ENCODE results near the gene GALK1.
"Not testable (repeated sequence)": the region's sequence is repeated elsewhere in the genome, so short reads cannot be mapped to it uniquely, and the experiment has no call there.

The GALK1 gene

GRCh38 chr17:75764711-75765421 lies at the start of gene GALK1:
Gene GALK1 (minus strand): TSS chr17:75765192. CDS start chr17:75765136, 56 bp downstream.
- peak; percentile 86 for DNase-seq (ENCODE audit: low spot score)

GRCh38 chr17:75814021-75814395 lies 49.0 kb upstream of the GALK1 start:
- no peak for DNase-seq (ENCODE audit: low spot score)

- DNase-seq (ENCODE audit: low spot score), result no peak
These were observed 48.4 kb upstream of the GALK1 start for GRCh38 chr17:75813081-75814020.

GRCh38 chr17:75812096-75813013 lies 47.4 kb upstream of the GALK1 start:
- DNase-seq (ENCODE audit: low spot score), result no peak

- DNase-seq (ENCODE audit: low spot score), result no peak
These were observed 46.2 kb upstream of the GALK1 start for GRCh38 chr17:75811174-75811573.

- DNase-seq (ENCODE audit: low spot score), result not testable (repeated sequence)
These were observed 45.8 kb upstream of the GALK1 start for GRCh38 chr17:75810756-75811155.

GRCh38 chr17:75810216-75810615 lies 45.2 kb upstream of the GALK1 start:
- no peak for DNase-seq (ENCODE audit: low spot score)

GRCh38 chr17:75809631-75810111 lies 44.7 kb upstream of the GALK1 start:
- no peak for DNase-seq (ENCODE audit: low spot score)

- no peak for DNase-seq (ENCODE audit: low spot score)
These were observed 44.1 kb upstream of the GALK1 start for GRCh38 chr17:75808905-75809621.

GRCh38 chr17:75808549-75808904 lies 43.5 kb upstream of the GALK1 start:
- no peak for DNase-seq (ENCODE audit: low spot score)

GRCh38 chr17:75807861-75808260 lies 42.9 kb upstream of the GALK1 start:
- DNase-seq (ENCODE audit: low spot score), result no peak

GRCh38 chr17:75806822-75807500 lies 42.0 kb upstream of the GALK1 start:
- no peak for DNase-seq (ENCODE audit: low spot score)

GRCh38 chr17:75803883-75804282 lies 38.9 kb upstream of the GALK1 start:
- no peak for DNase-seq (ENCODE audit: low spot score)

GRCh38 chr17:75799402-75799801 lies 34.4 kb upstream of the GALK1 start:
- no peak for DNase-seq (ENCODE audit: low spot score)

GRCh38 chr17:75795820-75796607 lies 31.0 kb upstream of the GALK1 start:
- DNase-seq (ENCODE audit: low spot score), result no peak

- DNase-seq (ENCODE audit: low spot score), result no peak
These were observed 28.5 kb upstream of the GALK1 start for GRCh38 chr17:75793460-75793859.

GRCh38 chr17:75791254-75791653 lies 26.3 kb upstream of the GALK1 start:
- DNase-seq (ENCODE audit: low spot score), result no peak

- DNase-seq (ENCODE audit: low spot score), result no peak
These were observed 20.3 kb upstream of the GALK1 start for GRCh38 chr17:75785016-75785890.

GRCh38 chr17:75784473-75785015 lies 19.6 kb upstream of the GALK1 start, which contains the start of gene UNK:
Gene UNK (plus strand): TSS chr17:75784806. CDS start chr17:75784881, 75 bp downstream.
- DNase-seq (ENCODE audit: low spot score), result peak; percentile 97
